ENCODE data around the gene MEG3. TPM values are rescaled to one million over a fixed set of nuclear protein-coding genes. Genes with fewer than 3 reads are reported as not detected.

MEG3 gene
- total RNA-seq, 1 experiment from 2014 or later: 419 TPM

DNA sequence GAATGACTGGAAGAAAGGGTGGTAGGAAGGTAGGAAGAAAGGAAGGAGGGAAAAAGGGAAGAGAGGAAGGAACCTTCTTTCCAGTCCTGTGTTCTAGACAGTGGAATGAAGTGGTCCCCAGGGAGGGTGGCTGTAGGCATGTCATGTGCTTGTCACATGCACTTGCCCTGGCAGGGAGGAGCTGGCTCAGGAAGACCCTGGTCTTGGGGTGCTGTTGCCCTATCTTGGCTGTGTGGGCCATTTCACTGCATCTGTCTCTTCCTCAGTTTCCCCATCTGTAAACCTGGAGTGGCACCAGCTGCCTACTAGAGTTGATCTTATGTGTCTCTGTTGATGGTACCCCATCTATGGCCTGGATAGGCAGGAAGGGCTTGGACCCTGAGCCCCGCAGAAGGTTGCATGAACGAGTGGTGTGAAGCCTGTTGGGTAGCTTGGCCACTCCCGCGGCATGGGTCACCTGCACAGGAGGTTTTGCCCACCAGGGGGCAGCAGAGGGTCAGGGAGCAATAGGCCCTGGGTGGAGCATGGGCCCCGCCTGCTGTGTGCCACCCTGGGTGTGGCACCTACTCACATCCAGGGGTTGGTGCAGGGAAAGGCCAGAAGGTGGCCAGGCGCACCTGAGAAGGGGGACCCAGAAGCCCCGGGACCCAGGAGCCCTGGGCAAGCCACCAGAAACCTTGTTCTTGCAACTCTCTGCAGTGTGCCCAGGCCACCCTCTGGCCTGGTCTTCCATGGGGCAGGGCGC, 25.1 kb downstream of the MEG3 start:
- Histone ChIP-seq H3K36me3 (peaks cover 79% of the 10 kb centered on the region), H3K27ac (no peak overlapping the region), H3K4me3 (no peak overlapping the region), H3K9me3 (replicated peaks) (0 out of 2 replicates have a peak, but pooled peaks cover 3% of the 10 kb centered on the region), H3K27me3 (no peaks in the 10 kb centered on the region), H3K4me1 (no peaks in the 10 kb centered on the region)
- DNase-seq: peak; percentile 68 to 76

DNA sequence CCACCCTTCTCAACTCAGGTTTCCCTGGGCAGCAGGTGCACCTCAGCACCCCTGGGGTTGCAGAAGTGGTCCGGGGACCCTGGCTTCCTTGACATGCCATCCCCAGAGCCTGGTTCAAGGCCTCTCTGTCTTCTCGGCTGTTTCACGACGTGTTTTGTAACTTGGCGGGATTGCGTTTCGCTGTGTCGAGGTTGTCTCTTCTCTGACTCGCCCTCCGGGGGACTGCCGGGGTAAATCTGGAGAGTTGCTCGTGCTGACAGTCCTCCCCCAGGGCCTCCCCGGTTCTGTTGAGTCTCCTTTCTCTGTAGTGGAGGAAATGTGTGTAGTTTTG, 25.6 kb downstream of the MEG3 start:
- no peak for DNase-seq
- no peaks in the 10 kb centered on the region for H3K27me3 ChIP-seq
- no peak overlapping the region for H3K4me3 ChIP-seq
- 0 out of 2 replicates have a peak, but pooled peaks cover 3% of the 10 kb centered on the region for H3K9me3 ChIP-seq (replicated peaks)
- no peaks in the 10 kb centered on the region for H3K4me1 ChIP-seq
- no peak overlapping the region for H3K27ac ChIP-seq
- H3K36me3 ChIP-seq: peaks cover 79% of the 10 kb centered on the region

DNA sequence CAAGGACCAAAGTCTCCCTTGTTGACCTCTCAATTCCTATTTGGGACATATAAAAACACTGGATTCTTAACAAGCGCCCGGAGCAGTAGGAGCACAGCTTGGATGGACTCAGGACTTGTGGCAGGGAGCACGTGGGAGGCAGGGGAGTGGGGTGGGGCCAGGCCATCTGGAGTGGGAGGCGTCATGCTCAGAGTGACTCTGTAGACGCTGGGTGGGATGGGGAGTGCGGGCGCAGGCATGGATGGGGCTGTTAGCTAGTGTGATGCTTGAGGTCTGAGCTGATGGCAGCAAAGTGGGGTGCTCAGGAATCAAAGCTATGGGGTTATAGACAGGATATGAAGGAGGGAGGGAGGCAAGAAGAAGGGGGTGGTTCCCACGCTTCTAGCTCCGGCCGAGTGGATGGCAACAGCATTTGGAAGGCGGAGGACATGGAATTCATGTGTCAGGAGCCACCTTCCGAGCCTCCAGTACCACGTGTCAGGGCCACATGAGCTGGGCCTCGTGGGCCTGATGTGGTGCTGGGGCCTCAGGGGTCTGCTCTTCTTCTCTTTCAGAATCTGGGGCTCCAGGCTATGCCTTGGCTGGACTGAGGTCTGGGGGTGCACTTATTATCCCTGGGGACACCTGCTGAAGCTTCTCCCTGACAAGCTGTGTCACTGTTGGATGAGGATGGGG, 26.2 kb downstream of the MEG3 start:
- Histone ChIP-seq H3K36me3 (peaks cover 77% of the 10 kb centered on the region), H3K27ac (no peak overlapping the region), H3K4me3 (no peak overlapping the region), H3K27me3 (no peaks in the 10 kb centered on the region), H3K4me1 (no peaks in the 10 kb centered on the region), H3K9me3 (replicated peaks) (0 out of 2 replicates have a peak, but pooled peaks cover 3% of the 10 kb centered on the region)
- DNase-seq: no peak

DNA sequence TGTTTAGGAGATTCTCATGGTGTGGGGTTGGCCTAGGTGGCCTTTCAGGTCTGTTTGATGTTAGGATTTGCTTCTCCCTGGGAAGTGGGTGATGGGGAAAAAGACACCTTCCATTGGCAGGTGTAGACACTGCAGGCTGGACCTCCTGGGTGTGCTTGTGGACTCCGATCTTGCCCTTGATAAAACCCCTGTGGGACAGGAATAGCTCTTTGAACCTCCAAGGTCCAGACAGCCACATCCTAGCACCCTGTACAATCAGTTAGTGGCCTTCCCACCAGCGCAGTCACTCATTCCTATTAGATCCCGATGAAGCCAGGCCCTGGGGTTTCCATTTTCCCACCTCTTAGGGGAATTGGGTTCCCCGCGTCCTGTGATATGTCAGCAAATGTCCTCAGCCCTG, 28.5 kb downstream of the MEG3 start:
- H3K4me1 ChIP-seq: no peaks in the 10 kb centered on the region
- H3K9me3 ChIP-seq (replicated peaks): 0 out of 2 replicates have a peak, but pooled peaks cover under 1% of the 10 kb centered on the region
- H3K27me3 ChIP-seq: no peaks in the 10 kb centered on the region
- H3K36me3 ChIP-seq: peaks cover 72% of the 10 kb centered on the region
- no peak overlapping the region for H3K27ac ChIP-seq
- no peak overlapping the region for H3K4me3 ChIP-seq
- DNase-seq: no peak

DNA sequence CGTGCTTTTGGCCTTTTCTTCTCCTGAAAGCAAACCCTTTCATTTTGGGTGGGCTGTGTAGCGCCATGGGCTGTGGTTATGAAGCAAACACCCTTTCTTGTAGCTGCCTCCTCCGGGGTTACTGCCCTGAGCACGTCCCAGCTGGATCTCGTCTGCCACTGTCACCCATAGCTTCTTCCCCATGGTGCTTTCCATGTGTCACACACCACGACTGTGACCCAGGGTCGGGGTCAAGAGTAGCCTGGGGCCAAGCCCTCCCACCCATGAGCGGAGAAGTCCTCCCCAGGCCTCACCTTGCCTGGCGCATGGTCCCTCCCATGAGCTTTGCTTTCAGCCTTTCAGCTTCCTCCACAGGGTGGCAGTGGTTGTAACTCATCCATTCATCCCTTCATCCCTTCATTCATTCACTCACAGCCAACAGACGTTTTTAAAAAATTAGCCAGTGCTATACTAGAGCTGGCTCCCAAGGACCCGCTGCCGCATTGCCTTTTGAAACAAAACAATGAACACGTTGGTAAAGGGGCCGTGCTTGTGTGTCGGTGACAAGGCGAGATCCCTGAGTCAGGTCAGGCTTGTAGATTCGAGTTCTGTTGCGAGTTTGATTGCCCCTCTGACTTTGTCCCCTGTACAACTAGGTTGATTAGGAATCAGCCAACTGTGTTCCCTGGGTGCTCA, 29.5 kb downstream of the MEG3 start:
- DNase-seq: no peak
- Histone ChIP-seq H3K27me3 (no peaks in the 10 kb centered on the region), H3K27ac (no peak overlapping the region), H3K9me3 (replicated peaks) (no peaks in the 10 kb centered on the region), H3K4me3 (no peak overlapping the region), H3K36me3 (peaks cover 70% of the 10 kb centered on the region), H3K4me1 (no peaks in the 10 kb centered on the region)

DNA sequence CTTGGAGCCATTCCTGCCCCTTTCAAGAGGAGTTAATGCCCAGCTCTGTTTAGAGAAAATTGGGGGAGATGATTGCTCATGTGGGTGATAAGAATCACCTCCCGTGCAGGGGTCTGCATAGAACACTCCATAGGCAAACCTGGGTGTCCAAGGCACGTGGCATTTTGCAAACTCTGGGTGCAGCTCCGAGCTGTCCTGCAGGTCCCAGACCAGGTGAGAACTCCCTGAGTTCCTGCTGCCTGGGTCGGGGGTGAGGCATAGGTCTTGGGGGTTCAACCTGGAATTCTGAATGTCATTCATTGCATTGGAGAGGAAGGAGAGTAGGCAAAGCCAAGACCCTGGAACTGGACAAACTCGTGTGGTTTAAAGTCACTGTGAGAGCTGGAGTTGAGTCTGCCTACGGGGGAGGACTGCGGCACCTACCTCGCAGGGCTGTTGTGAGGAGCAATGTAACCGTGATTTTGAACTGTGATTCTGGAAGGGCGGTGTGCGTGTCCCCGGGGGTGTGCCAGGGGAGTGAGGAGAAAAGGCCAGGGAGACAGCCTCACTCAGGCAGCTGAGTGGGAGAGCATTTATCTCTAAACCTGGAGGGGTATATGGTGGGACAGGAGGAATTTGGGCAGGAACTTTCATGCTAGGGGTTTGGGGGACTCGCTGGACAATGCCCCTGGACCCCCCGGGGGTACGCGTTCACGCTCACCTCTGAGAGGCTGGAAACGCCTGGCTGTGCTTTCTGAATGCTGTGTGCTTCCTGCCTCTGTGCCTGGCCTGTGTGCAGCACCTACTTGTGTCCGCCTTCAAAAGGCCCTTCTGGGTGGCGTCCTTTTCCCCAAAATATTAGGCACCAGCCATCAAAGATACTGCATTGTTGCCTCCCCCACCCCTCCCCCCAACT, 30.4 kb downstream of the MEG3 start:
- Histone ChIP-seq H3K27ac (no peak overlapping the region), H3K36me3 (peaks cover 77% of the 10 kb centered on the region), H3K9me3 (replicated peaks) (no peaks in the 10 kb centered on the region), H3K4me3 (no peak overlapping the region), H3K27me3 (no peaks in the 10 kb centered on the region), H3K4me1 (no peaks in the 10 kb centered on the region)
- DNase-seq: no peak

DNA sequence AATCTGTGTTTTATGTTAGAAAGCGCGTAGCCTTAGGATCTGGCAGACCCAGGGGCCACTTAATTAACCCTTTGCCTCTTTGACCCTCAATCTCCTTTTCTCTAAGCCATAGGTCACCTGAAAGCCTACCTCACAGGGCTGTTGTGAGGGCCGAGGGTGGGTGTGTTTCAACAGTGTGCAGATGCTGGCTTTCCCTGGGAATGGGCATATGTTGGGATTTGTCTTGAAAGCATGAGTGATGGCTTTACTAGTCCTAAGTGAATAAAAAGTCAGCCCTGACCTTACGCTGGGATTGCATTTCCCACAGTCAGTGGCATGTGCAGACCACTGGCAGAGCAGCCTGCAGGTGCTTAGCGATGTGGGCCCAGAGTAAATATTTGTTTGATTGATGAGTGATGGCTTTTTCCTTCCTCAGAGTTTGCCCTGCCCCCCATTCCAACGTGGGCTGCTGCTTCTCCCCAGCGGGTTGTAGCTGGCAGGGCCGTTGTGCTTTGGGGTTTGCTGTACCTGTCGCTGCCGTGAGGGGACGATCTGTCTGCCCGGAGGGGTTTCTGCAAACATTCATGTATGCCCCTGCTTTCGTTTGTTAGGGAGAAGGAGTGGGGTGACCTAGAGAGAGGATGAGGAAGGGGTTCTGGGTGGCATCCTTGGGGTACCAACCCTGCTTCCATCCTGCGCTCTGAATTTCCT, 31.5 kb downstream of the MEG3 start:
- Histone ChIP-seq H3K4me1 (no peaks in the 10 kb centered on the region), H3K27ac (no peak overlapping the region), H3K36me3 (peaks cover 83% of the 10 kb centered on the region)

DNA sequence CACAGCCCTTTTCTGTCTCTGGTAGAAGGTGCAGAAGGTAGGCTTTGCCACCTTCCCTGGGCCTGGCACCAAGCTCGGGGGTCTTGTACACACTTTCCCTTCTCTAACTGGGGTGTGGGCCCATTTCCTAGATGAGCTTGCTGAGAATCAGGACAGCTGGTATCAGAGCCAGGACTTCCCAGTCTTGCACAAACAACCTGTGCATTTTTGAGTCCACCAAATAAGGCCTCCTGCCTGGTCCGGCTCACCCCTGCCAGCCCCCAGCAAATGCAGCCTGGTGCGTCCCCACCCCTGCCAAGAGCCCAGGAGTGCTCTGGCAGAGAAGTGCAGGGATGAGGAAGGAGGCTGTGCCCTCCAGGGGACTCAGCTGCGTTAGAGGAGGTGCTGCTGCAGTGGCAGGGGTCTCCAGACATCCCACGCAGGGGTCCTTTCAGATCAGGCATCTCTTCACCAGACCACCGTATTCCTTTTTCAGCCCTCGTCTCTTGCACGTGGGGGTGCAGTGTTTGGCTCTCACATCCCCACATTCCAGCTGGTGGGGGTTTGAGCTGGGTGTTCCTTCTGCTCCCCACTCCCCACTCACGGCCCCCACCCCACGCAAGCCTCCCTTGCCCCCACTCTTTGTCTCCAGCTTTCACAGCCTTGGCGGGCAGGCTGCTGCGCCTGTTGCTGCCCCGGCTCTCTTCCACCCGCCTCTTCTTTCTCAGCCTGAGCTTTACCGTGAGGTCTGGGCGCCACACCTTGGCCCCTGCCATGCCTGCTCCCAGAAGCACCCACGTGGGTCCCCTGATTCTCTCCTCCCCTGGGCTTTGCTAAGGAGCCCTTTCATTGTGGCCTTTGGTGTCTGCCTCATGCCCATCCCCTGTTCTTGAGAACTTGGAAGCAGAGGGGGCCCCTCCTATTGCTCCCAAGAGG, 32.3 kb downstream of the MEG3 start:
- H3K27me3 ChIP-seq: no peaks in the 10 kb centered on the region
- H3K4me1 ChIP-seq: no peaks in the 10 kb centered on the region
- H3K27ac ChIP-seq: no peak overlapping the region
- no peaks in the 10 kb centered on the region for H3K9me3 ChIP-seq (replicated peaks)
- H3K4me3 ChIP-seq: no peak overlapping the region
- no peak for DNase-seq
- peaks cover 87% of the 10 kb centered on the region for H3K36me3 ChIP-seq

More for the DNA sequence above, 31.5 kb downstream of the MEG3 start:
- Histone ChIP-seq H3K4me3 (no peak overlapping the region), H3K27me3 (no peaks in the 10 kb centered on the region), H3K9me3 (replicated peaks) (no peaks in the 10 kb centered on the region)
- no peak for DNase-seq

DNA sequence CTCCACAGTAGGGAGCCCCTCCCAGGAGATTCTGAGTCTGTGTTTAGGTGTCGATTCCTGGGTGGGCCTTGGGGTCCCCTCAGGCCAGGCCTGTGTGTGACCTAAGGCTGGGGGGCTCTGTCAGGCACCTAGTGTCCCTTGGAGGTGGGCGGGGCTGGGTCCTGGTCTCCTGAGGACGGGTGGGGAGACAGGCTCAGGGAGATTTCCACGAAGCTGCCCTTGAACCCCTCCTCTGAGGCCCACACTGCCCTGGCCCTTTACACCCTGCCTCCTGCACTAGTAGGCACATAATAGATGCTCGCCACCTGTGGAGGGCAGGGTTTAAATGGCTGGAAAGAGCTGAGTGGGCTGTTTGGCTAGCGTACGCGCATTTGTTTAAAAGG, 32.9 kb downstream of the MEG3 start:
- Histone ChIP-seq H3K36me3 (peaks cover 87% of the 10 kb centered on the region), H3K4me1 (no peaks in the 10 kb centered on the region), H3K27me3 (no peaks in the 10 kb centered on the region), H3K27ac (no peak overlapping the region), H3K4me3 (no peak overlapping the region), H3K9me3 (replicated peaks) (no peaks in the 10 kb centered on the region)
- DNase-seq: no peak

DNA sequence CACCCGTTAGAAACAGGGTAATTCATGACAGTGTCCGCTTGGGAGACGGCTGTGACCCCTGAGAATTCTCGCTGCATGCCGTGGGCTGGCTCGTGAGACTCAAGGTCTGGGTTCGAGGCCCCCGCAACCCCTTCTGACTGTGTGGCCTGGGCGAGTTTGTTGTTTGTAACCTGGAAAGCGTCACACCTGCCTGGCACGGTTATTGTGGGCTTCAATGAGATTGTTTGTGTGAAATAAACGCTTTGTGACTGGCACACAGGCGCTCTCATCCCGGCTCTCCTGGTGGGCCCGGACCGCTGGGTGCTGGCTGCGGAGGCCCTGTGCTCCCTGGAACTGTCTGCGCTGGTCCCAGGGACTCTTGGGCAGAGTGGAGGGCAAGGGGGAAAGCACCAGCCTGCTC, 33.9 kb downstream of the MEG3 start:
- Histone ChIP-seq H3K36me3 (peaks cover 89% of the 10 kb centered on the region), H3K9me3 (replicated peaks) (no peaks in the 10 kb centered on the region), H3K4me3 (no peak overlapping the region), H3K27me3 (no peaks in the 10 kb centered on the region), H3K27ac (no peak overlapping the region), H3K4me1 (no peaks in the 10 kb centered on the region)
- no peak for DNase-seq

DNA sequence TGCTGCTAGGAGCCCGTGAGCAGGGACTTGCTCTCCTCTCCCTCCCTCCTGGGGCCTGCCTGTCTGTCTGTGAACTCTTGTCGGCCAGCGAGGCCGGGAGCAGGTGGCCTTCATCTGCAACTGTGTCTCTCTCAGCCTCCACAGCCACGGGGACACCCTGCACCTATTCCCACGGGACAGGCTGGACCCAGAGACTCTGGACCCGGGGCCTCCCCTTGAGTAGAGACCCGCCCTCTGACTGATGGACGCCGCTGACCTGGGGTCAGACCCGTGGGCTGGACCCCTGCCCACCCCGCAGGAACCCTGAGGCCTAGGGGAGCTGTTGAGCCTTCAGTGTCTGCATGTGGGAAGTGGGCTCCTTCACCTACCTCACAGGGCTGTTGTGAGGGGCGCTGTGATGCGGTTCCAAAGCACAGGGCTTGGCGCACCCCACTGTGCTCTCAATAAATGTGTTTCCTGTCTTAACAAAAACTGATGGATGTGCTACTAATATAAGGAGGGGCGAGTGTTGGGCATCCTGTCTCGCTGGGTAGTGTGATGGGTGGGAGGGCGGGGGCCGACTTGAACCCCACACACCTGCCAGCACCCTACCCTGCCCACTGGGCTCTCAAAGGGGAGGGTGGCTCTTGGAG, 34.8 kb downstream of the MEG3 start:
- H3K27me3 ChIP-seq: no peaks in the 10 kb centered on the region
- no peak overlapping the region for H3K27ac ChIP-seq
- no peaks in the 10 kb centered on the region for H3K4me1 ChIP-seq
- no peak overlapping the region for H3K4me3 ChIP-seq
- no peak for DNase-seq
- H3K9me3 ChIP-seq (replicated peaks): no peaks in the 10 kb centered on the region
- H3K36me3 ChIP-seq: peaks cover 89% of the 10 kb centered on the region

DNA sequence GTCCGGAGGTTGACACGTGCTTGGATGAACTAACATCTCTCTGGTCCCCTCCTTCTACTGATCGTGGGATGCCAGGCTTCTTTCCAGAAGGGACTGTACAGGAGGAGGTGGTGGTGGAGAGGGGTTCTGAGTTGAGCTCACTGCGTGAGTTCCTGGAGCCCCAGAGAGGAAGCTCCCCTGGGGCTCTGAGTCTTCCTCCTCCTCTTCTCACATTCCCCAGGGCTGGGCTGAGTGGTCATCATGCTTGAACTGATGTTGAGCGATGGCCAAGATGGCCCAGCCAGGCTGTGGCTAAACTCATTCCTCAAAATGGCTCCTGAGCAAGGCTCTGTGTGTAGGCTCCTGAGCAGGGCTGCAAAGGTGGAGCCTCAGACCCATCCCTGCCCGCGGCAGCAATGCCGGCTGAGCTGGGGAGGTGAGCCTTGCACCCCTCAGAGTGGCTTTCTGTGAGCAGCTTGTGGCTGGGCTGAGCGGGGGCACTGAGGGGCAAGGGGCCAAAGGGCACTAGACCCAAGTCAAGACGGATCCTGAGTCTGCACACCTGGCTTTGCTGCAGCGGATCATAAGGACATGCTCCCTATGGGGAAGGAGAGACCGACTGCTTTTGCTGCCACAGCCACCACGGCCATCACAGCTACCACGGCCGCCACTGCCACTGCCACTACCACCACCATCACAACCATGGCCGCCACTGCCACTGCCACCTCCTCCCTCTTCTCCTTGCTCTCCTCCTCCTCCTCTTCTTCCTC, 35.4 kb downstream of the MEG3 start:
- Histone ChIP-seq H3K27ac (no peak overlapping the region), H3K36me3 (peaks cover 89% of the 10 kb centered on the region), H3K9me3 (replicated peaks) (no peaks in the 10 kb centered on the region), H3K4me3 (no peak overlapping the region), H3K4me1 (no peaks in the 10 kb centered on the region), H3K27me3 (no peaks in the 10 kb centered on the region)
- no peak for DNase-seq

DNA sequence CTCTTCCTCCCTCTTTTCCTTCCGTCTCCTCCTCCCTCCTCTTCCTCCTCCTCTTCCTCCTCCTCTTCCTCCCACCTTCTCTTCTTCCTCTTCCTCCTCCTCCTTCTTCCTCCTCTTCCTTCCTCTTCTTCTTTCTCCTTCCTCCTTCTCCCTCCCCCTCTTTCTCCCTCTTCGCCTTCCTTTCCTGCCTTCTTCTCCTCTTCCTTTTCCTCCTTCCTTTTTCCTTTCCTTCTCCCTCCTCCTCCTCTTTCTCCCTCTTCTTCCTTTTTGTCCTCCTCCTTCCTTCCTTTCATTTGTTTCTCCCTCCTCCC, 36.0 kb downstream of the MEG3 start:
- H3K27me3 ChIP-seq: no peaks in the 10 kb centered on the region
- H3K4me1 ChIP-seq: no peaks in the 10 kb centered on the region
- no peak for DNase-seq
- H3K36me3 ChIP-seq: peaks cover 88% of the 10 kb centered on the region
- H3K9me3 ChIP-seq (replicated peaks): no peaks in the 10 kb centered on the region
- H3K27ac ChIP-seq: no peak overlapping the region
- H3K4me3 ChIP-seq: no peak overlapping the region

All from SJCRH30 (cell line).